Stimulated activated CD8-positive, alpha-beta memory T cell treated with anti-CD3 and anti-CD28 coated beads, Interleukin-7, amount 100 ng/mL, for 4 hours (primary cell): ENCODE data around the gene NPTXR.
"Not testable (repeated sequence)": the region's sequence is repeated elsewhere in the genome, so short reads cannot be mapped to it uniquely, and the experiment has no call there.

ENCODE experiments used
- DNase-seq, 2 donors: peaks; one replicate each; pipeline ENCODE4 v3.0.0-alpha.2; 2020; ENCODE audit warnings: low read depth in 2 of 2

NPTXR gene

GRCh38 chr22:38832005-38832978, 11.5 kb downstream of the NPTXR start:
- no peak for DNase-seq

GRCh38 chr22:38831166-38831945, 12.5 kb downstream of the NPTXR start:
- DNase-seq, result no peak

- DNase-seq, result no peak
These were observed 13.1 kb downstream of the NPTXR start for GRCh38 chr22:38830845-38831108.

GRCh38 chr22:38830026-38830844, 13.6 kb downstream of the NPTXR start:
- no peak for DNase-seq

GRCh38 chr22:38829485-38829884, 14.3 kb downstream of the NPTXR start:
- no peak for DNase-seq

- DNase-seq, result no peak
These were observed 15.1 kb downstream of the NPTXR start for GRCh38 chr22:38828616-38829205.

GRCh38 chr22:38828191-38828590, 15.6 kb downstream of the NPTXR start:
- no peak for DNase-seq

- DNase-seq, result no peak
These were observed 16.3 kb downstream of the NPTXR start for GRCh38 chr22:38827510-38827909.

GRCh38 chr22:38826801-38827200, 17.0 kb downstream of the NPTXR start:
- no peak for DNase-seq

- DNase-seq, result no peak
These were observed 17.4 kb downstream of the NPTXR start for GRCh38 chr22:38826386-38826785.

- no peak for DNase-seq
These were observed 19.2 kb downstream of the NPTXR start for GRCh38 chr22:38824585-38824984.

- no peak for DNase-seq
These were observed 20.2 kb downstream of the NPTXR start for GRCh38 chr22:38823637-38824036.

GRCh38 chr22:38823076-38823475, 20.8 kb downstream of the NPTXR start:
- no peak for DNase-seq

- DNase-seq, result no peak
These were observed 23.8 kb downstream of the NPTXR start for GRCh38 chr22:38820020-38820419.

GRCh38 chr22:38819387-38819940, 24.4 kb downstream of the NPTXR start:
- no peak for DNase-seq

- no peak for DNase-seq
These were observed 26.6 kb downstream of the NPTXR start for GRCh38 chr22:38817196-38817595.

GRCh38 chr22:38815842-38816241, 28.0 kb downstream of the NPTXR start:
- no peak for DNase-seq

- DNase-seq, result no peak
These were observed 32.6 kb downstream of the NPTXR start for GRCh38 chr22:38811241-38811640.

GRCh38 chr22:38805041-38805593, 38.7 kb downstream of the NPTXR start:
- DNase-seq, result not testable (repeated sequence)

- no peak for DNase-seq
These were observed 41.1 kb downstream of the NPTXR start for GRCh38 chr22:38802671-38803121.
